Measurements from ENCODE around the gene MMRN2. TPM values are rescaled to one million over a fixed set of nuclear protein-coding genes. Genes with fewer than 3 reads are reported as not detected.

The MMRN2 gene
- total and polyA plus RNA-seq, 4 donors = 10.2 to 55.3 (median 29.0) TPM

GRCh38 chr10:86967481-86967941 lies 10.1 kb upstream of the MMRN2 start:
- no peaks in the 10 kb centered on the region for H3K36me3 ChIP-seq (ENCODE audit: control insufficient read depth in 4 of 4, insufficient read depth in 4 of 4, low read length in 4 of 4)
- H3K9me3 ChIP-seq (ENCODE audit: control insufficient read depth in 4 of 4, insufficient read depth in 3 of 4, low read length in 3 of 4) = no peaks in the 10 kb centered on the region
- peaks cover 0 to 13% (median 6%) of the 10 kb centered on the region in 3 donors for H3K27me3 ChIP-seq (ENCODE audit: control insufficient read depth in 3 of 3, insufficient read depth in 3 of 3, low read length in 2 of 3)
- ATAC-seq (ENCODE audit: insufficient read depth, low FRiP score) = no peak
- peaks cover 0 to 51% (median 32%) of the 10 kb centered on the region in 5 donors for H3K4me1 ChIP-seq (ENCODE audit: control insufficient read depth in 5 of 5, insufficient read depth in 5 of 5, low read length in 5 of 5)
- H3K4me3 ChIP-seq = no peak overlapping the region
- H3K9ac ChIP-seq (ENCODE audit: insufficient read depth in 1 of 2, low read length in 2 of 2) = no peak overlapping the region
- TF ChIP-seq CTCF (IDR thresholded peaks at IDR 0.05; ENCODE audit: control extremely low read depth, extremely low read depth) = no peak
- DNase-seq = no peak
- 68 to 82% methylated on average over 7 of the region's 7 CpGs for WGBS, 2 donors
- H3K27ac ChIP-seq (ENCODE audit: low read depth in 1 of 2, low read length in 1 of 2) = peak overlapping the region in 1 of 2 donors; percentile 98

GRCh38 chr10:86965986-86966654 lies 8.7 kb upstream of the MMRN2 start:
- Histone ChIP-seq H3K9me3 (ENCODE audit: control insufficient read depth in 4 of 4, insufficient read depth in 3 of 4, low read length in 3 of 4) (no peaks in the 10 kb centered on the region), H3K4me1 (ENCODE audit: control insufficient read depth in 5 of 5, insufficient read depth in 5 of 5, low read length in 5 of 5) (peaks cover 0 to 44% (median 29%) of the 10 kb centered on the region in 5 donors), H3K27me3 (ENCODE audit: control insufficient read depth in 3 of 3, insufficient read depth in 3 of 3, low read length in 2 of 3) (peaks cover 0 to 13% (median 6%) of the 10 kb centered on the region in 3 donors), H3K36me3 (ENCODE audit: control insufficient read depth in 4 of 4, insufficient read depth in 4 of 4, low read length in 4 of 4) (no peaks in the 10 kb centered on the region), H3K4me3 (no peak overlapping the region), H3K27ac (ENCODE audit: low read depth in 1 of 2, low read length in 1 of 2) (no peak overlapping the region), H3K9ac (ENCODE audit: insufficient read depth in 1 of 2, low read length in 2 of 2) (no peak overlapping the region)
- 42 to 50% methylated on average over 11 of the region's 11 CpGs for WGBS, 2 donors
- ATAC-seq (ENCODE audit: insufficient read depth, low FRiP score) = no peak
- no peak for TF ChIP-seq CTCF (IDR thresholded peaks at IDR 0.05; ENCODE audit: control extremely low read depth, extremely low read depth)
- DNase-seq = peak in 1 of 3 donors; percentile 49

- peaks cover 0 to 35% (median 27%) of the 10 kb centered on the region in 5 donors for H3K4me1 ChIP-seq (ENCODE audit: control insufficient read depth in 5 of 5, insufficient read depth in 5 of 5, low read length in 5 of 5)
- H3K9me3 ChIP-seq (ENCODE audit: control insufficient read depth in 4 of 4, insufficient read depth in 3 of 4, low read length in 3 of 4) = no peaks in the 10 kb centered on the region
- ATAC-seq (ENCODE audit: insufficient read depth, low FRiP score) (no peak), DNase-seq (no peak)
- H3K9ac ChIP-seq (ENCODE audit: insufficient read depth in 1 of 2, low read length in 2 of 2) = no peak overlapping the region
- no peak overlapping the region for H3K27ac ChIP-seq (ENCODE audit: low read depth in 1 of 2, low read length in 1 of 2)
- peaks cover 0 to 13% (median 6%) of the 10 kb centered on the region in 3 donors for H3K27me3 ChIP-seq (ENCODE audit: control insufficient read depth in 3 of 3, insufficient read depth in 3 of 3, low read length in 2 of 3)
- H3K36me3 ChIP-seq (ENCODE audit: control insufficient read depth in 4 of 4, insufficient read depth in 4 of 4, low read length in 4 of 4) = no peaks in the 10 kb centered on the region
- no peak overlapping the region for H3K4me3 ChIP-seq
- no peak for TF ChIP-seq CTCF (IDR thresholded peaks at IDR 0.05; ENCODE audit: control extremely low read depth, extremely low read depth)
- 86 to 92% methylated on average over 2 of the region's 2 CpGs for WGBS, 2 donors
These were observed 7.4 kb upstream of the MMRN2 start for GRCh38 chr10:86964847-86965190.

Data from lung (tissue), 12 donors.